NCI-H82 (cell line): ENCODE data around the gene PLEKHO1.

ENCODE experiments used
- DNase-seq: peaks from one replicate; lab custom pipeline; 2025; lab: John Stamatoyannopoulos, UW

PLEKHO1 gene

DNA sequence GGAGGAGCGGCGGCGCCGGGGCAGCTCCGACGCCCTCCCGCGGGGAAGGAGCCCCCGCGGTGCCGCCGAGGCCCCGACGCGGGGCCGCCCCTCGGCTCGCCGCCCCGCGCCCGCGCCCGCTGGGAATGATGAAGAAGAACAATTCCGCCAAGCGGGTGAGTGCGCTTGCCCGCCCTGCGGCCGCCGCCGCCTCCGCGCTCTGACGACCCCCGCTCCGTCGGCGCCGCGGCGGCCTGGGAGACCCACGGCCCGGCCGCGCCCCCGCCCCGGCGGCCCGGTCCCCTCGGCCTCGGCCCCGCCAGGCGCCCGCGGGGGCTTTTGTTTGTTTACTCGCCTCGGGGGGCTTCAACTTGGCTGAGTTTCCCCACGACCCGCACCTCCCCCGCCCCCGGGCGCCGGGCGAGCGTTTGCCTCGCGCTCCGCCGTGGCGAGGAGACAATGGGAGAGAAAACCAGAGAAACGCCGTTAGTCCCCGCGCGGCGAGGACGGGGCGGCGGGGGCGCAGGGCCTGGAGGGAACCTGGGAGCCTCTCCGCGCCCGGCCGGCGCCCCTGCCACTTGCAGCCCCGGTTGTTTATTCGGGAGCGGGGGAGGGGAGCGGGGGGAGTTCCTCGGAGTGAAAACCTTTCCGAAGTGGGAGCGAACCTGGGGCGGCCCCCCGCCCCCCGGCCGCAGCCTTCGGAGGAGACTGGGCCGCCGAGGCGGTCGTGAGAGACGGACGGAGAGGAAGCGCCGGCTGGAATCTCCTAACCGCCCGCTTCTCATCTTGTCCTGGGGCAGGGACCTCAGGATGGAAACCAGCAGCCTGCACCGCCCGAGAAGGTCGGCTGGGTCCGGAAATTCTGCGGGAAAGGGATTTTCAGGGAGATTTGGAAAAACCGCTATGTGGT, 661 bp downstream of the PLEKHO1 start:
- peak; percentile 73 for DNase-seq

DNA sequence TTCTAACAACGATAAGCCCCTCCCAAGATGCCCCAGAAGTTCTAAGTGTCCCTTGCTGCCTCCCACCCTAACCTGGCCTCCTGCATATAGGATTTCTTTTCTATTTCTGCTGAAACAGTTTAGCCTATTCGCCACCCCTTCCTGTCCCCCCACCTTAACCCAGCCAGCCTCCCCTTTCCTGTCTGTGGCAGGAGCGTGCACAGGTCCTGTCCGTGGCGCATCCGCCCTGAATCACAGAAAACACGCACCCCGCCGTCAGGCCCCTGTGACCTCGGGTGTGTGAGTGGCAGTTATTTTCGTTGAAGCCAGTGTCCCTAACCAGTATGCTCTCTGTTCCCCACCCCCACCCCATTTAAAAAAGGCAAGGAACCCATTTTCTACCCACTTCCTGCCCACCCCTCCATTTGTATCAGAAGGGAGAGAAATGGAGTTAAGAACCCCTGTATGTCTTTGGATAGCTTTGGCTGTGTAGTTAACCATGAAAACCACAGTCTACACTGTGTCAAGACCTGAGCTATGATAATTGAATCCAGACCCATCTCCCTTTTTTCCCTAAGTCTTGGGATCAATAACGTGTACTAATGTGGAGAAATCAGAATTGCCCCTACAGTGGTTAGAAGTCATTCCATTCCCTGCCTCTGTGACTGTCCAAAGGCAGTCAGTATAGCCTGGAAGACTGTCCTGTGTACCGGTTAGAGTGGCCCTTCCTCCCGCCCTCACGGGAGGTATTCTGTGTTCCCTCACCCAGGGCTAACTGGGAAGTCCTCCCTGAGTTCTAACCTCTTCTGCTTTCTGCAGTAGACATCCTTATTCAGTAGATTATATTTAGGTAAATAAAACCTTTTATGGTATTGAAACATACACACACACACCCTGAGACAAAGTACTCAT, 1.8 kb downstream of the PLEKHO1 start:
- DNase-seq = no peak

DNA sequence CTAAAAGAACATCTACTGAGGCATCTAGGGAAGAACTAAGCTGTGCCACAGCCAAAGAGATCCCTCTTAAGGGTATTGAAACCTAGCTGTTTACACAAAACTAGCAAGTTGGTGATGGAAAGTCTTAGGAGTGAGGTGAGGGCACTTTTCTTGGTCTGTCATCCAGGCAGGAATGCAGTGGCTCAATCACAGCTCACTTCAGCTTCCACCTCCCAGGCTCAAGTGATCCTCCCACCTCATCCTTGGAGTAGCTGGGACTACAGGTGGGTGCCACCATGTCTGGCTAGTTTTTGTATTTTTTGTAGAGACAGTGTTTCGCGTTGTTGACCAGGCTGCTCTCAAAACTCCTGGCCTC, 2.4 kb downstream of the PLEKHO1 start:
- DNase-seq = no peak

DNA sequence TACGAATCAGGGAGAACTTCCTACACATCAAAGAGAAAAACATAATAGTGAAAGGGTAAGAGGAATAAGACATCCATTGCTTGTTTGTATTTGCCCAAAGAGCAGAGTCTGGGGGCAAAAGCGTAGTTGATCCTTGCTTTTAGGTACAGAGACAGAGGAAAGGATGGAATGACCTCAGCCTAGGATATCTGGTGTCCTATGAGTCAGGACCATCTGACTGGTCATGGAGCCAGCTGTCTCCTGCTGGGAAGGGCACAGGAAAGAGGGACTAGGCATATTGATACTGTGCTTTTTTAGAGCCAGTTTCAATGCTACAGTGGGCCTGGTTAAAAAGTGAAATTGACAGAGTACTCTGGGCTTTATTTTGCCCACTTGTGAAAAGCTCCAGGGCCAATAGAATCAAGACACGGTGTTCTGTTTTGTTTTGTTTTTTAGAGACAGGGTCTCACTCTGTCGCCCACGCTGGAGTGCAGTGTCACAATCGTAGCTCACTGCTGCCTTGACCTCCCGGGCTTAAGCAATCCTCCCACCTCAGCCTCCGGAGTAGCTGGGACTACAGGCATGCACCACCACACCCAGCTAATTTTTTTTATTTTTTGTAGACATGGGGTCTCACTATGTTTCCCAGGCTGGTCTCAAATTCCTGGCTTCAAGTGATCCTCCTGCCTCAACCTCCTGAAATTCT, 3.2 kb downstream of the PLEKHO1 start:
- no peak for DNase-seq

DNA sequence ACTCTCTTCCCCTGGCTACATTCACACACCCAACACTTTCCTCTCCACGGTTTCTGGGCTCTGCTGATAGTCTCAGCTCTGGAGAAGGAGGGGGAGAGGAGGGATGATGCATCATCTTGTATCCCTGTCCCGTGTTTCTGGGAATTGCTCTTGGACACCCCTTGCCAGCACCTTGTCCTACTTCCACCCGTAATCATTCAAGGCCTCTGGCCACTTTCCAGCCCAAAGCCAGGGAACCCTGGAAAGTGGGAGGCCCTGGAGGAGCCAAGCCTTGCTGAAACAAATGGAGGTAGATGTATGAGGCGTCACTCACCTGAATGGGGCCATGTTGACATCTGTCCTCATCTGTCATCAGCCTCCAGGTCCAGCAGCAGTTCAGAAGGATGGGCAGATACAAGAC, 4.4 kb downstream of the PLEKHO1 start:
- no peak for DNase-seq

DNA sequence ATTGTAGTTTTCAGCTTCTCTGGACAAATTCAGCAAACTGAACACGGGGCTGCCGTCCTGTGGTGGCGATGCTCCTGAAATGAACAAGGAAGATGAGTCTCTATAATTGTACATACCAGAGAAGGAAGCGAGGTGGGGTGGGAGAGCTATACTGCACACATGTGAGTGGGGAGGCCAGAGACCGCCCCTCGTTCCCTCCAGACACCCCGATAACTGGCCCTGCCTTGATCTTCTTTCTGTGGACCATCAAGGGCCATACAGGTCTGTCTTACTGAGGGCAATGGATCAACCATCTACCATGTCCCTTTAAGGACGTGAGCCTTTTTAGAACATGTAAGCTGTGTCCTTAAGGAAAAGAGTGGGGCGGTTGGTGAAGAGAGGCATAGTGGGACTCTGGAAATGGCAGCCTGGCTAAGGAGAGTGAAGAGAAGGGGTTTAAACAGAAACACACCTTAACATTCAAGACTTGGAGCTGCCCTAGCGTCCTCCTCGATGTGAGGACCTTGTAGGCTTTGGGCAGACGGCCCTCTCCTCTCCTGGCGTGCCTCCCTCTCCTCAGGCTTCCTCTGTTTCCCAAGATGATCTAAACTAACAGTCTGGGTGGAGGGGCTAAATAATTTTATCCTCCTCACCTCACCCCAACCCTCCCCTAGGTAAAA, 5.8 kb downstream of the PLEKHO1 start:
- no peak for DNase-seq

DNA sequence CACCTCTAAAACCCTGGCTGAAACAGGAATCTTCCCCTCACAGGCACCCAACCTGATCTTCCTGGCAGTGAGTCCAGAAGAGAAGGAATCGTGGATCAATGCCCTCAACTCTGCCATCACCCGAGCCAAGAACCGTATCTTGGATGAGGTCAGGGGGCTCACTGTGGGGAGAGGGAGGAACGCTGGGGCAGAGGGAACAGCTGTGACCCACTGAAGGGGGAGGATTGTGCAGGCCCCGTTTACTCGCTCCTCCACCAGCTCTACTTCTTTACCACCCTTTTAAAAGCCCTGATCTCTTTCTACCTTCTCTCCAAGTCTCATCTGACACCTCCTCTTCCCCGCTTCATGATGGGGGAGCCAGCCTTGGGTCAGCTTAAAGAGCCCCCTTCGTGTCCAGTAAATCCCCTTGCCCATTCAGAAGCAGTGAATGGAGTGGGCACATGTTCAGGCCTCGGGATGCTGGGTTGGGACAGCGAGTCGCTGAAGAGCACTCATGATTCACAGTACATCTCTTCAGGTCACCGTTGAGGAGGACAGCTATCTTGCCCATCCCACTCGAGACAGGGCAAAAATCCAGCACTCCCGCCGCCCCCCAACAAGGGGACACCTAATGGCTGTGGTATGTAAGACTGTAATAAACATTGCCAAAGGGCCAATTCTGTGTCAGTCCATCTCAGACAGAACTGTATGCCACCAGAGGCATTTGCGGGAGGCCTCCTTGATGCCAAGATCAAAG, 7.3 kb downstream of the PLEKHO1 start:
- DNase-seq = no peak

DNA sequence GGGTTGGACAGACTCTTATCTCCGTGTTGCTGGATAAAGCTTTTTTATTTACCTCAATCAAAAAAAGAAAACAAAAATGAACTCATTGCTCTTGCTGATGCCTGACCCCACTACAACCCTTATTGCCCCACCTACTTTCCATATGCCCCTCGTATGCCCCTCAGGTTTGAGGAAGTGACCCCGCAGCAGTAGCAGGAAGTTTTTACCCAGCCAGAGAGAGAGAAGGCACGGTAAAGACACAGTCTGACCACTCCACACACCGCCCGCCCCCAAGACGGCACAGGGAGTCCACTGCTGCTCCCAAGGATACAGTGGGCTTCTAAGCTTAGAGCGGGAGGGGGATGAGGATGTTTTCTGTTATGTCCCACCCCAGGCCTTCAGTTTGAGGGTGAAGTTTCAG, 9.8 kb downstream of the PLEKHO1 start:
- DNase-seq = no peak

DNA sequence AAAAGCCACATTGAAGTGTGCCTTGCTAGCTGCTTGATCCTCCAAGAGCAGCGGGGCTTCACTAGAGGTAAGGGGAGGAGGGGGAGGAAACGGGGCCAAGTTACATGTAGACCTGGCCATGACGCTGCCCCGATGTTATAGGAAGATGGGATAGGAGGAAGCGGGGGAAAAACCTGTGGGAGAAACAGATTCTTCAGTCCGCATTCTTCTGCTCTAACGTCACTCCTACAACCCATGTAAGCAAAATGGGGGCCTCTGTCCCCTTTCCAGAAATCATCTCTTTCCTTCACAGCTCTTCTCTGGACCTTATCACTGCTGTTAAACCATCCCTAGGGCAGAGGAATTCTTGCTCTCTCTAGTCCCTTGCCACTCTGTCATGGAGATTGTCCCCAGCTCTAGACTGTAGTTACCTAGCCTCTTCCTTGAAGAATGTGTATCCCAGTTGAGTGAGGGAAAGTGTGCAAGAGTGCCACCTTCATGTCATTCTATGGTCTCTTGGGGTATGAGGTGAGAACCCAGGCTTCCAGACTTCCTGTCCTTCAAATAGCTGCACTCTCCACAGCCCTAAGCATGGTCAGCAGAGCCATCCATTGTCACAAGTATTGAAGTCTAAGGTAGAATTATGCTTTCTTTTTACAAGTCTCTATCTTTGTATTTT, 11.4 kb downstream of the PLEKHO1 start:
- DNase-seq = no peak

DNA sequence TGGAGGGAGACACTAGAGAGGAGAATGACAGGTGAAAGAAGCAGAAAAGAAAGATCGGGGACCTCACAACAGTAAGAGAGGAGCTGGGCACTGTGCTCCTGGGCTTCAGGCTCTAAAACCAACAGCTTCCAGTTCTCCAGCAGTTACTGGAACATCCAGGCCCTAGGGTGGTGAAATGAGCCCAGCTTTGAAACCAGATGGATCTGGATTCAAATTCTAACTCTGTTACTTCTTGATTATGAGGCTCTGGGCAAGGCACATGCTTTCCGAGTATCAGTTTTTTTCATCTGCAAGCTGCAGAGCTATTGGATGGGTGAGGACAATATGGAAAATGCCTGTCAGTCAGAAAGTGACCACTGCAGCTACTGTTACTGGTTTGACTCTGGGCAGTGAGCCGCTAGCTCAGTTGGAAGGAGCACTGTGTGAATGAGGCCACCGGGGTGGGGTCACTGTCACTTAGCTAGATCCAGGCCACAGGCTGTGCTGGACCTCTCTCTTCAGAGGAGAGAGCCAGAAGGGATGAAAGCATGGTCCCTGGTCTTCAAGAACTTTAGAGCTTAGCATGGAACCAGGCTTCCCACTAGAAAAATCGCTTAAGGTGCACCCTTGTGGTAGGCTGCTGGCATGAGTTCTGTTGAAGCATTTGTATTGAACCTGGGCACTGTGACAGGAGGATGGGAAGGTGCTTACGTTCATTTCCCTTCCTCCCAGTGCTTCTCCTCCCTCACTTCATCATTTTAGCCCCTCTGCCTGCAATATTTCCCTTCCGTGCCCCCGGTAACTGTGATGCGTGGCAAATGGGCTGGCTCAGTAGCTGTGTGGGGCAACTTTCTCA, 12.2 kb downstream of the PLEKHO1 start:
- peak; percentile 24 for DNase-seq

DNA sequence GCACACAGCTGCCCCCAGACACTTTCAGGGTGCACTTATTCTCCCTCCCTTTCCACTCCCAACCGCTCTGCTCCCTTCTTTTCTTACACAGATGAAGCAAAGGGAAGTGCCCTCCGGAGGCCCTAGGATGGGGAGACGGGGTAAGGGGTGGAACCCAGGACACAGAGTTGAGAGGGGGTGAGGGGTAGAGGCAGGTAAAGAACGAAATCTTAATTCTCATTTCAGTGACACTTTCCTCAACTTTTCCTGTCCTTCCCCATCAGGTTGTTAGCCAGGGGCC, 12.8 kb downstream of the PLEKHO1 start:
- DNase-seq = no peak

DNA sequence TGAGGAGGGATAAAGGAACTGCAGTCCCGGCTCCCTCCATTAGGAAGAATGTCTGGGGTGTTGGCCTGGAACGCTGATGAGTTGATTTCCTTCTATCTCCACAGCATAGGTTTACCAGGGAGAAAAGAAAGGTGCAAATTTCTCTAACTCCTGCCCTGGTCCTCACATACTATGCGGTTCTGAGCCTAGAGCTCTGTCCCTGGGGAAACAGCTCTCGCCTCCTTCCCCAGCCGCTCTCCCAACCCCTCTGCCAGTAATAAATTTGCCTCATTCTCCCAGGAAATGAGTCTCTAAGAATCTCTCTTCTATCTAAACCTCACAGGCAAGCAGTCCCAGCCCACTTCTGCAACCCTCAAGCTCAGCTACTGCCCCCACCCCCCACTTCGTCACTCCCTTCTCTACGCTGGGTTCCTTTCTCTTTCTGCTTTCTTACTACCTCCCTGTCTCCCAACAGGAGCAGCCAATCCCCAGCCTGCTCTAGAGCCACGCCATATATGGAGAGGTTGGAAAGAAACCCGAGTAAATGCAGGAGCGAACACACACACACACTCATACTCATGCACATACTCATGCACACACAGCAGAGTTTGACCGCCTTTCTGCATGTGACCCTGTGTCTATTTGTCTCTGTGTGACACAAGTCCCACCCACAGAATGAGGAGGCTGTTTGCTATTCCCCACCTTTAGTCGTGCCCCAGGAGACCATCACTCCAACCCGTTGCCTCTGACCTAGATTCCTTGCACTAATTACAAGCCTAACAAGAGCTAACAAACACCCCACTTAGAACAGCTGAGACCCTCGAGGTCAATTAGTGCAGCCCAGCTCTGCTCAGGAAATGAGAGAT, 13.4 kb downstream of the PLEKHO1 start:
- DNase-seq = peak; percentile 89

DNA sequence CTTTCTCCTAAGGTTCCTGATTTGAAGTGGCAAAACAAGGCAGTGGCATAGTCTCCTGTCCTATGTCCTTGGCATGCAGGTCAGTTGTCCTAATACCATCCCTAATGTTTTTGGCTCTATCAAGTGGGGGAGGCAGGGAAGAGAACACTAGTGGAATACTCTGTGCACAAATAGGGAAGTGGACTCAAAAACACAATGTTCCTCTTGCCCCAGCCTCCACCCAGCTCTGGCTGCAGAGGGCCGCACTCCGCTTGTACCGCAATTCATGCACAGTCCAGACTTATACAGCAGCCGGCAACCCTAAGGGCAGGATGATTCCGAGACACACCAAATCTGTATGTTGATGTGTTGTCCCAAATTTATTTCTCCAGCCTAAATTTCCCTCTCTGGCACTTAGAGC, 14.5 kb downstream of the PLEKHO1 start:
- DNase-seq = no peak

DNA sequence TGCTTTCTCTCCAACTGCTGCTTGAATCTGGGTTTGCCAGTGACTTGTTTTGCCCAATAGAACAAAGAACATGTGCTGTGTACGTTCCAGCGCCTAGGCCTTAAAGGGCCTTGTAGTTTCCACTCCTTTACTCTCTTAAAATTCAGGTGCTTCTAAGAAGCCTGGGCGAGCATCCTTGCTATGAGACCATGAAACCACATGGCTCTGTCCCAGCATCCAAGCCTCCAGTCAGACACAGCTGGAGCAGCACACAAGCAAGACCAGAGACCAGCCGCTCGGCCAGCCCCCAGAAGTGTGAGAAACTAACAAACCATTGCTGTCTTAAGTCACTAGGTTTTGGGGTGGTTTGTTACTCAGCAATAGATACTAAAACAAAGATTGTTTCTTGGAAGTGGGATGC, 15.1 kb downstream of the PLEKHO1 start:
- DNase-seq = no peak

DNA sequence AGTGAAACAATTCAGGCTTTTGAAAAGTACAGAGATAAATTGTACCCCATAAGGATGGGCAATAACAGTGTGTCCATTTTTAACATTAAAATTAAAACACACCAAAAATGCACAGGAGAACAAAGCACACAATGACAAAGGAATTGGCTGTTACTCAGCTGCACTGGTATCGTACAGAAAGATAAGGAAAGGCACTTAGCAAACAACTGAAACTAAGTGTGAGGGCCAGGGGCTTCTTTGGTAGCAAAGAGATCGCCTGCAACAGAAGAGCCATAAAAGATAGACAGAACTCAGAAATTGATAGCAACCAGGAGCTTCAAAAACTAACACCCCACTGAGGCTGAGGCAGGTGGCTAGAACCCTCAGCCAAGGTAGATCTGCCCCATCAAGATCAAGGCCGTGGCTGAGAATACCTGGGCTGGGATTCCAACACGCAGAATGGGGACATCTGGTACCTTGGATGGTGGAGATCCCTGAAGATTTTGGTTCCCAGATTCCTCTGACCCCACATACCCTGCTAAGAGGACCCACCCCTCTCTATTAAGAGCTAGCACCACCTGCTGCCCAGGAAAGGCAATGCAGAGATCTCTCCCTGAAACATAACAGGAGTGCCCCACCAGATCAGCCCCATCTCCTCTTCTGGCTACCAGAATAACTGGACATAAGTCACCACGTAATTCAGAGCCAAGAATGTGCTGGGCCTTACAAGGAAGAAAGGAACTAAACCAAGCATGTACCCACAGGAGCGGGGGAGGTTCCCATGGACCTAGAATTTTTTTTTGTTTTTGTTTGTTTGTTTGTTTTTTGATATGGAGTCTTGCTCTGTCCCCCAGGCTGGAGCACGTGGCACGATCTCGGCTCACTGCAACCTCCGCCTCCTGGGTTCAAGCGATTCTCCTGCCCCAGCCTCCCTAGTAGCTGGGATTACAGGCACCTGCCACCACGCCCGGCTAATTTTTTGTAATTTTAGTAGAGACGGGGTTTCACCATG, 16.2 kb downstream of the PLEKHO1 start:
- peak; percentile 91 for DNase-seq

DNA sequence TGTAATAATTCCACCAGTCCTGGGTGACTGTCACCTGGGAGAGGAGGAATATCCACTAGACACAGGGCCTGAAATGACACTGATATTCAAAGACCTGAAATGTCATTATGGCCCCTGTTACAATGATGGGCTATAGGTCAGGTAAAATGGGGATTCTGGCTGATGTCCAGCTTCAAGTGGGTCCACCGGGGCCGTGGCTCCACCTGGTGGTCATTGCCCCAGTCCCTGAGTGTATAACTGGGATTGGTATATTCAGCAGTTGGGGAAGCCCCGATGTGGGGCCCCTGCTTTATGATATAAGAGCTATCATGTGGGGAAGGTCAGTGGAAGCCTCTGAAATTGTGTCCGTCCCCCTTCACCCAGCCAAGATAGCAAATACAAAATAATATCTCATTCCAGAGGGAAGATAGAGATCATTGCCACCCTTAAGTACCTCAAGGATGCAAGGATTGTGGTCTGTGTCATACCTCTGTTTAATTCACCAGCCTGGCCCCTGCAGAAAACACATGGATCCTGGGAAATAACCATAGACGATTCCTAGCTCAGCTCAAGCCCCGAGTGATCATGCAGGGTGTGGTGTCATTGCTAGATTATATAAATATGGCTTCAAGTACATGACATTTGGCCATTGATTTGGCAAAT, 19.4 kb downstream of the PLEKHO1 start:
- DNase-seq = peak; percentile 82

DNA sequence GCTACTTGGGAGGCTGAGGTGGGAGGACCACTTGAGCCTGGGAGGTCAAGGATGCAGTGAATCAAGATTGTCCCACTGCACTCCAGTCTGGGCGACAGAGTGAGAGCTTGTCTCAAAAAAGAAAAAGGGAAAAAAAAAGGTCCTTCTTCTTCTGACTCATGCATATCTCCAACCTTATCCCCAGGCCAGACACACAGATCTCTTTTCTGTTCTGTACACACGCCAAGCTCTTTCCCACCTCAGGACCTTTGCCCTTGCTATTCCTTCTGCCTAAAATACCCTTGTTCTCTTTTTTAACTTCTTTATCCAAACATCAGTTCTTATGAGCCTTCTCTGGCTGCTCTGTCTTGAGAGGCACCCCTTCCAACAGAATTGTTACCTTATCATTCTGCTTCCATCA, 22.1 kb downstream of the PLEKHO1 start:
- no peak for DNase-seq
